IPS-18a (cell line): ENCODE data around the gene ZBTB12.

ENCODE experiments used
- H3K27ac ChIP-seq: one replicate; pipeline ENCODE4 v1.5.1; 2013; ENCODE audit warnings: low read length
- H3K27me3 ChIP-seq: one replicate; pipeline ENCODE4 v1.6.1; 2013; ENCODE audit warnings: mild to moderate bottlenecking, low read length; ENCODE audit not compliant: control insufficient read depth, insufficient read depth
- H3K36me3 ChIP-seq: one replicate; pipeline ENCODE4 v1.6.1; 2013; ENCODE audit warnings: low read depth, low read length; ENCODE audit not compliant: control insufficient read depth
- H3K4me1 ChIP-seq: one replicate; pipeline ENCODE4 v1.6.1; 2013; ENCODE audit warnings: low read depth, low read length; ENCODE audit not compliant: control insufficient read depth
- H3K4me3 ChIP-seq: one replicate; pipeline ENCODE4 v1.5.1; 2013; ENCODE audit warnings: low read length
- H3K9ac ChIP-seq: one replicate; pipeline ENCODE4 v1.6.1; 2013; ENCODE audit warnings: mild to moderate bottlenecking, low read length, moderate library complexity
- H3K9me3 ChIP-seq: one replicate; pipeline ENCODE4 v1.6.1; 2013; ENCODE audit warnings: low read depth, low read length; ENCODE audit not compliant: control insufficient read depth

The ZBTB12 gene

GRCh38 chr6:31905041-31905440 is 3.2 kb upstream of the ZBTB12 start:
- Histone ChIP-seq H3K4me3 (no peak overlapping the region), H3K27me3 (no peaks in the 10 kb centered on the region), H3K9ac (no peak overlapping the region), H3K9me3 (no peaks in the 10 kb centered on the region), H3K27ac (no peak overlapping the region), H3K36me3 (no peaks in the 10 kb centered on the region), H3K4me1 (peaks cover 3% of the 10 kb centered on the region)

- Histone ChIP-seq H3K4me1 (peaks cover 3% of the 10 kb centered on the region), H3K4me3 (no peak overlapping the region), H3K9me3 (no peaks in the 10 kb centered on the region), H3K36me3 (peaks cover 6% of the 10 kb centered on the region), H3K27ac (no peak overlapping the region), H3K27me3 (no peaks in the 10 kb centered on the region), H3K9ac (no peak overlapping the region)
Measured at GRCh38 chr6:31903957-31904356, 2.1 kb upstream of the ZBTB12 start.

- Histone ChIP-seq H3K27me3 (no peaks in the 10 kb centered on the region), H3K9ac (peak overlapping the region; percentile 36), H3K27ac (no peak overlapping the region), H3K36me3 (peaks cover 8% of the 10 kb centered on the region), H3K4me1 (peaks cover 3% of the 10 kb centered on the region), H3K9me3 (no peaks in the 10 kb centered on the region), H3K4me3 (peak overlapping the region; percentile 63)
Measured at GRCh38 chr6:31901415-31901952, 402 bp downstream of the ZBTB12 start.

GRCh38 chr6:31900917-31901414 is 920 bp downstream of the ZBTB12 start:
- Histone ChIP-seq H3K27me3 (no peaks in the 10 kb centered on the region), H3K4me3 (peak overlapping the region; percentile 63), H3K9me3 (no peaks in the 10 kb centered on the region), H3K27ac (no peak overlapping the region), H3K9ac (peak overlapping the region; percentile 36), H3K4me1 (peaks cover 2% of the 10 kb centered on the region), H3K36me3 (peaks cover 13% of the 10 kb centered on the region)

GRCh38 chr6:31899882-31900722 is 1.8 kb downstream of the ZBTB12 start:
- no peaks in the 10 kb centered on the region for H3K27me3 ChIP-seq
- H3K9me3 ChIP-seq = no peaks in the 10 kb centered on the region
- no peak overlapping the region for H3K9ac ChIP-seq
- no peak overlapping the region for H3K27ac ChIP-seq
- H3K4me3 ChIP-seq = no peak overlapping the region
- peaks cover 21% of the 10 kb centered on the region for H3K36me3 ChIP-seq
- H3K4me1 ChIP-seq = no peaks in the 10 kb centered on the region

- H3K9ac ChIP-seq = no peak overlapping the region
- H3K4me3 ChIP-seq = no peak overlapping the region
- peaks cover 27% of the 10 kb centered on the region for H3K36me3 ChIP-seq
Measured at GRCh38 chr6:31899215-31899614, 2.7 kb downstream of the ZBTB12 start.

GRCh38 chr6:31898383-31899011 is 3.4 kb downstream of the ZBTB12 start:
- H3K4me1 ChIP-seq = no peaks in the 10 kb centered on the region
- H3K9me3 ChIP-seq = no peaks in the 10 kb centered on the region
- H3K4me3 ChIP-seq = peak overlapping the region; percentile 95
- H3K27me3 ChIP-seq = no peaks in the 10 kb centered on the region
- H3K27ac ChIP-seq = no peak overlapping the region
- peak overlapping the region; percentile 67 for H3K9ac ChIP-seq
- H3K36me3 ChIP-seq = peaks cover 32% of the 10 kb centered on the region

More at GRCh38 chr6:31899215-31899614, 2.7 kb downstream of the ZBTB12 start:
- Histone ChIP-seq H3K9me3 (no peaks in the 10 kb centered on the region), H3K4me1 (no peaks in the 10 kb centered on the region), H3K27me3 (no peaks in the 10 kb centered on the region), H3K27ac (no peak overlapping the region)

- no peaks in the 10 kb centered on the region for H3K4me1 ChIP-seq
- H3K27ac ChIP-seq = peak within 1 kb of the TSS; percentile 28
- no peaks in the 10 kb centered on the region for H3K27me3 ChIP-seq
- H3K9ac ChIP-seq = peak within 1 kb of the TSS; percentile 74
- H3K4me3 ChIP-seq = peak within 1 kb of the TSS; percentile 95
- no peaks in the 10 kb centered on the region for H3K9me3 ChIP-seq
- peaks cover 39% of the 10 kb centered on the region for H3K36me3 ChIP-seq
Measured at GRCh38 chr6:31897612-31898382, 4.1 kb downstream of the ZBTB12 start, which contains the start of gene EHMT2. Gene EHMT2 (minus strand): TSS chr6:31897698. CDS start chr6:31897677, 21 bp downstream.

- no peaks in the 10 kb centered on the region for H3K9me3 ChIP-seq
- H3K4me1 ChIP-seq = no peaks in the 10 kb centered on the region
- H3K27me3 ChIP-seq = no peaks in the 10 kb centered on the region
- H3K27ac ChIP-seq = peak overlapping the region; percentile 28
- H3K4me3 ChIP-seq = peak overlapping the region; percentile 95
- H3K36me3 ChIP-seq = peaks cover 47% of the 10 kb centered on the region
- peak overlapping the region; percentile 74 for H3K9ac ChIP-seq
Measured at GRCh38 chr6:31896856-31897611, 4.9 kb downstream of the ZBTB12 start.

GRCh38 chr6:31896493-31896855 is 5.4 kb downstream of the ZBTB12 start:
- Histone ChIP-seq H3K36me3 (peaks cover 53% of the 10 kb centered on the region), H3K9me3 (no peaks in the 10 kb centered on the region), H3K27ac (peak overlapping the region; percentile 28), H3K4me3 (peak overlapping the region; percentile 95), H3K27me3 (no peaks in the 10 kb centered on the region), H3K4me1 (no peaks in the 10 kb centered on the region), H3K9ac (peak overlapping the region; percentile 74)
